Left cardiac atrium (tissue), 4 donors: Measurements from ENCODE around the gene CCL15. TPM values are rescaled to one million over a fixed set of nuclear protein-coding genes. Genes with fewer than 3 reads are reported as not detected.
"Not testable (repeated sequence)": the region's sequence is repeated elsewhere in the genome, so short reads cannot be mapped to it uniquely, and the experiment has no call there.

Source experiments
- ATAC-seq, 2 donors: fragments of 200-7000 bp; cut with Tn5 transposase; one replicate each; pipeline ENCODE4 v1.9.1; 2020; ENCODE audit warnings: mild to moderate bottlenecking in 2 of 2, moderate library complexity in 2 of 2
- DNase-seq: peaks from one replicate; pipeline ENCODE4 v3.0.0-alpha.2; 2020
- intact Hi-C, 2 donors: fragments of 100-400 bp; cut with DNase I; formaldehyde crosslinking; loops; one replicate each; pipeline versions ENCODE4 v1.14.1 to v1.15.1; 2022 to 2023
- total RNA-seq, 2 donors: library from RNA; stranded (reverse); fragmentation: NEBNext Ultra II Directional; extraction: Animal tissue kit (Norgen Biotek cat#: 25700); gene quantifications; one replicate each; pipeline ENCODE4 v1.2.1, GENCODE V29; 2021
- donor health status: DM: no; HTN: yes; CAD: no.
- donor health status: DM: no; HTN: yes; CAD: no; lungs with severe emphysema.
- donor health status: DM: yes; HTN: yes; CAD: no.
- donor health status: Dilated cardiomyopathy.

CCL15 gene
- total RNA-seq, 2 donors from 2014 or later, result not detected

DNA sequence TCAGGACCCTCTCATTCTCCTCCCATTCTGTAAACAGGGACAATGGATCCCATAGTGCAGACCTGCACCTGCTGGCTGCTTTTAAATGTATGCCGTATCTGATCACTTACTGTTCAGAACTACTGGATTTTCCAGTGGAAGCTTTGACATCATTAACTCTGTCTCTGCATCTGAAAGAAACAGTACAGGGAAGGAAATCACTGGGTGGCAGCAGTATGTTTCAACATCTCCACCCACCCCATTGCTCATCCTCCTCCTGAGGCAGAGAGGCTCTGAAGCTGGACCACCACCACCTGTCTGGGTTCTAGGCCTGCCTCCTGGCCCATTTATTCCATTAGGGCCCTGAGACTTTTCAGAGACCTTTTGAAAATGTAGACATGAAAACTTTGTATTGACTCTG, 2.6 kb downstream of the CCL15 start:
- intact Hi-C loops, result no loop called here
- ATAC-seq (no peak), DNase-seq (no peak)

DNA sequence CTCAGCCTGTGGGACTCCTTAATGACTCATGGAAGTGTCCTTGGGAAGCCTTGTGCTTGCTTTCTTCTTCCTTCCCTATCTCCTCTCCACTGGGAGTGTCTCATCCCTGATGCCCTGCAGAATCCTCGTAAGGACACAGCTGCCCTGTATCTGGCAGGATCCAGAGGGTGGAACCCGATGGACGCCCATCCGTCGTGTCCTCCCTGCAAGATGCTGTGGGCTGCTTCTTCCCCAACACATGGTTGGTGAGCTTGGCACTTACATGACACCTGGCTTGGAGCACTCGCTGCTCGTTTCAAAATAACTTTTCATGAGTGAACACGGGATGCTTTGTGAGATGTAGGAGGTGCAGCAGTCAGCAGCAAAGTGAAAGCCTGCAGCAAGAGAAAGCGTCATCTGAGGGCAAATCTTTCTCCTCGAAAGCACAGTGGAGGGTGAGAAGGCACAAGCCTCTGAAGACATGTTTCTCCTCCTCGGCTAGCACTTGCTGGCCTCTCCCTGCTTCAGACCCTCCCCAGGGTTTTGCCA, 3.3 kb downstream of the CCL15 start:
- intact Hi-C loops, result no loop called here
- ATAC-seq (no peak), DNase-seq (no peak)

DNA sequence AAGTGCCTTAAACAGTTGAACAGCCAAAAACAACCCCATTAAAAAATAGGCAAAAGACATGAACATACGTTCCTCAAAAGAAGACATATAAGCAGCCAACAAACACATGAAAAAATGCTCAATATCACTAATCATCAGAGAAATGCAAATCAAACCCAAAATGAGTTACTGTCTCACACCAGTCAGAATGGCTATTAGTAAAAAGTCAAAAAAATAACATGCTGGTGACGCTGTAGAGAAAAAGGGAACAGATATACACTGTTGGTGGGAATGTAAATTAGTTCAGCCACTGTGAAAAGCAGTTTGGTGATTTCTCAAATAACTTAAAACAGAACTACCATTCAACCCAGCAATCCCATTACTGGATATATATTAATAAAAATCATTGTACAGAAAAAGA, 6.0 kb downstream of the CCL15 start:
- DNase-seq, ATAC-seq, intact Hi-C loops: not testable (repeated sequence)

DNA sequence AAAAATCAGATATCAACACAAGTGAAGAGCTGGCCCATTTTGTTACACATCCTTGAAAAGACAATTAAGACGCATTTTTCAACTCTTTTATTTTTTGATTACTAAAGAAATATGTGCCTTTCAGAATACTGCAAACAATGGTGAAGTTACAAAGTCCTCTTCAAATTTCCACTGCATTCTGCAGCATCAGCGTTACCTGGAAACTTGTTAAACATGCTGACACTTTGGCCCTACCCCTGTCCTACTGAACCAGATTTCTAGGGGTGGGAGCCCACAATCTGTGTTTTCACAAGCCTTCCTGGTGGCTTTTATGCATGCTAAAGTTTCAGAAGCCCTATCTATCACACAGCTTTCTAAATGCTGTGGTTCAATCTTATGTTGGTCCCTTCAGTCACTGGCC, 10.3 kb downstream of the CCL15 start:
- DNase-seq, result no peak
- no peak for ATAC-seq
- intact Hi-C loops, result no loop called here

DNA sequence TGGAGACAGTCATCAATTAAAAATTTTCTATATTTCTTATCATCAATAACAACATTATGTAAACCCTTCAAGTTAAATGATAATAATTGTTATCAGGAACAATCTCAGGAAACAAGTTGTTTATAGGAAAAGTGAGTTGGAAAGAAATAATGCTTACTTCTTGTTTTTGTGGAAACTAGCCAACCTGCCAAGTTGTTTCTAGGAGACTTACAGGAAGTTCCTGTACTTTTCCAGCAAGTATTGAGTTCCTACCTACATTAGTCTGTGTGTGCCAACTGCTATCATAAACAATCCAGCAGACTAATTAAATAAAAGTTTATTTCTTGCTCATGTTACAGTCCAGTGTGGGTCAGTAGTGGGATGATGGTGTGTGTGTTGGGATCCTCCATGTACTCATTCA, 13.2 kb downstream of the CCL15 start:
- no peak for DNase-seq
- intact Hi-C loops, result loop anchor here in 1 of 2 donors (10.0 kb wide), 1 partner anchor 477 kb away; no protein-coding TSS in a partner anchor
- no peak for ATAC-seq

DNA sequence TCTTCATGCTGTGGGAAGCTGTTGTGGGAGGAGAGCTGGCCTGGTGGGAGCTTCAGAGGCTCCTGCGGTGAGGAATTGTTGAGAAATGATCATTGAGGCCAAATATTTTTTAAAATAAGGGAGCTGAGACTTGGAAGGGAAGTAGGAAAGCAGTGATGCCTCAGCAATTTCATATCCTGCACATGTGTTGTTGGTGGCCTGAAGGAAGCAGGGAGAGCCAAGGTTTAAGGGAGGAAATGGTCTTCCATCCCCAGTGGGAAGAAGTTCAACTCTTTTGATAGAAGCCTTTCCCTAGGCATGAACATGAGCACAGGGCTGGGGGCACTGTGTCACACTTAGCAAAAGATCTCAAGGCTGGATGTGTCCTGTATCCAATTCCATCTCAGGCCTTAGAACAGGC, 14.7 kb downstream of the CCL15 start, which contains the start of gene CCL14:
CCL14 (minus strand) TSS at position 87 of the 400 bp plus-strand sequence; CDS start at position 7, 80 bp downstream.
- peak in 1 of 2 donors; percentile 74 for ATAC-seq
- intact Hi-C loops, result loop anchor here in 1 of 2 donors (10.0 kb wide), 1 partner anchor 478 kb away; no protein-coding TSS in a partner anchor

DNA sequence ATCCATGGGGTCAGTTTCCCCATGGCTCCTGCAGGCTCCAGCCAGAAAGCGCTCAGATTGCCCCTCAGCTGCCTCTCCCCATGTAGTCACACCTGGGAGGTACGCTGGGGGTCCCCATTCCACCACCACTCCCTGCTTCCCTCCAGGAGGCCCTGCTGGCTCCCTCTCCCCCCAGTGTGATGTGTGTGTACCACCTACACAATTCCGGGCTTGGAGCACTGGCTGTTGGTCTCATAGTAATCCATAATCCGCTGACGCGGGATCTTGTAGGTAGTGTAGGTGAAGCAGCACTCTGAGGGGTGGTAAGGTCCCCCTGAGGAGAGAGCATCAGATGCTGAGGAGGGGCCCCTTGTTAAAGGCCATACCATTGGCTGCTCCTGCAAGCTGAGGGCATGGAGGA, 17.2 kb downstream of the CCL15 start:
- DNase-seq (no peak), ATAC-seq (no peak)
- intact Hi-C loops, result loop anchor here in 1 of 2 donors (10.0 kb wide), 1 partner anchor 481 kb away; no protein-coding TSS in a partner anchor

More for the DNA sequence above, 14.7 kb downstream of the CCL15 start, which contains the start of gene CCL14:
- no peak for DNase-seq

DNA sequence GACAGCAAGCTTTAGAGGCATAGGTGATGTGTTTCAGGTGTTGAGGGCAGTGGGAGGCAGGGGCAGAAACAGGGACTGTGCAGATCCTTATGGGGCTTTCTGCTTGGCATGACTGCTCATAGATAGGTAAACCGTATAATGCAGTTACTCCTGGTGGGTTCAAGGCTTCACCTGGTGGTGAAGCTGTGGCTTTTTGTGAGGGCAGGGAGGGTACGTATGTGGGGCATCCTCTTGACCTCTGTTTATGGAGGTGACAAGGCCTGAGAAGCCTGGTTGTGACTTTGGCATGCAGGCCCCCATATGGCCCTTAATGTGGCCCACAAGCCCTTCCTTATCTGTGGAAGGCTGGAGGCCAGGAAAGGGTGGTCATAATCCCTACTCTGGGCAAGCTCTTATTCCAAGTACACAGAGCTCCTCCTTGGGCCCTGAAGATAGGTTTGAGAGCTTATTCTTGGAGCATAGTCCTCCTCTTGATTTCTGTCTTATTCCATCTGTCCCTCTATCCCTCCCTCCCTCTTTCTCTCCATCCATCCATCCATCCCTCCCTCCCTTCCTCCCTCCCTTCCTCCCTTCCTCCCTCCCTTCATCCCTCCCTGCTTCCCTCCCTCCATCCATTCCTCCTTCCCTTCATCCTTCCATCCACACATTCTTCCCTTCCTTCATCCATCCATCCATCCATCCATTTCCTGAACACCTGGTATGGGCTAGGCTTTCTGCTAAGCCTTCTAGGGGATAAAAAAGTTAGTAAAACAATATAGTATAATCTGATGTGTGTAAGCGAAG, 18.8 kb downstream of the CCL15 start:
- DNase-seq (no peak), ATAC-seq (no peak)
- intact Hi-C loops, result loop anchor here in 1 of 2 donors (10.0 kb wide), 1 partner anchor 482 kb away; no protein-coding TSS in a partner anchor

DNA sequence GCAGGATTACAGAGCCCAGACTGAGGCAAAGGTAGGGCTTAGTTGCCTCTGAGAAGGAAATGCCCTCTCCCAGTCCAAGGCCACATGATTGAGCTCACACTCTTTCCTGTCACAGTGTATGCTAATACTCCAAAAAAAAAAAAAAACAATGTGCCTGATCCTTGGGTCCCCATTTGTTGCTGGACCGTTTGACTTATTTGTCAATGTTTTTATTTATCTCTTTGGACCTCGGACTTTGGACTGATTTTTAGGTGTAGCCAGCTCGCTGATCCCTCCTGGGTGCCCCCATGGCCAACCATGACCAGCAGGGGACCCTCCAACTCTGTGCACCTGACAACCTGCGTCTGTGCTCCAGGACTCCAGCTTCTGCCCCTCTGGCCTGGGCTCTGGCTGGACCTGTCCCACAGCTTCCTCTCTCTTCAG, 19.4 kb downstream of the CCL15 start:
- ATAC-seq (no peak), DNase-seq (no peak)
- intact Hi-C loops, result loop anchor here in 1 of 2 donors (10.0 kb wide), 1 partner anchor 483 kb away; no protein-coding TSS in a partner anchor

DNA sequence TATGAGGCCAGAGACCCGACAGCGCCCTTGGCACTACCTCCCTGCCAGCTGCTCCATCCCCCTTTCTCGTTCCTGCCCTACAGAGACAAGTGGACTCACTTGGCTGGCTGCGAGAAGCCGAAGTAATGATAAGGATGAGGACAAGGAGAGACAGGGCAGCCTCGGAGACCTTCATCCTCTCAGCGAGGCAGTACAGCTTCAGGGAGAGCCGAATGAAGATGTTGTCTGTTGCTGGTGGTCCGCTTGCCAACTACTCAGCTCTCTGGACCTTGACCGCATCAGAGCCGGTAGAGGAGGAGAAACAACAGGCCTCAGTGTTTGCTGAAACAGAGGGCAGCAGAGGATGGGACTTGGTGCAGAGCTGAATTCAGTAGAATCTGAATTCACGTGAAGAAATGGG, 20.1 kb downstream of the CCL15 start, which contains the start of gene CCL16:
CCL16 (minus strand) TSS at position 252 of the 400 bp plus-strand sequence; CDS start at position 175, 77 bp downstream.
- ATAC-seq (no peak), DNase-seq (no peak)
- intact Hi-C loops, result loop anchor here in 1 of 2 donors (10.0 kb wide), 1 partner anchor 484 kb away; no protein-coding TSS in a partner anchor

DNA sequence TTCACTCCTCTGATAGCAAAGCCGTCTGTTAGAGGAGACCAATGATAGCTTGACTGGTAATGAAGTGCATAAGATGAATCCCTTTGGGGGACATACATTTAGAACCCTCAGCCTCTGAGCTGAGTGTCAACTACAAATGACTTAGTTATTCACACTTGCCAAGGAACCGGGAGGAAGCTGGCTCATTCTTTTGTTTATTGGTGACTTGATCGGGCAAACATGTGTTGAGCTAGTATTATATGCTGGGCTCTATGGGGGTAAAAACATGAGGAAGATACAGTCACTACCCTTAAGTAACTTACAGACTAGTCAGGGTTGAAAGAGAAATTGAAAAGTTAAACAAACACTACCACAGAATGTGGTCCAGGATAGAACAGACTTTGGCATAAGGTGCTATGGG, 23.0 kb downstream of the CCL15 start:
- no peak for ATAC-seq
- intact Hi-C loops, result no loop called here
- no peak for DNase-seq

DNA sequence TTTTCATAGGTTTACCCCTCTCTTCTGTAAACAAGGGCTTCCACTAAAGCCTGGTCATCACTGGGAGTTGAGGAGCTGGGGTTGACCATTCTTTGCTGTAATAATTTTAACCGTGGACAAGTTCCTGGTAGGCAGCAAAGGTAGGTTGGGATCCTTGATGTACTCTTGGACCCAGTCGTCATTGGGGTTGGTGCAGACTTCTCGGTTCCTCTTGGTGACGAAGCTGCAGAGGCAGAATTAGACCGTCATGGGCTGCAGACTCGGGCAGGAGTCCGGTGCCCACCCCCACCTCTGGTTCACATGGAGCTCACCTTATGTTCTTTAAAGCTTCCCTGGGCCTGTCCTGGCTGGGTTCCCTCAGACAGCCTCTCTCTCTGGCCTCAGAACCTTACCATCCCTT, 23.8 kb downstream of the CCL15 start:
- DNase-seq (no peak), ATAC-seq (no peak)
- intact Hi-C loops, result no loop called here

DNA sequence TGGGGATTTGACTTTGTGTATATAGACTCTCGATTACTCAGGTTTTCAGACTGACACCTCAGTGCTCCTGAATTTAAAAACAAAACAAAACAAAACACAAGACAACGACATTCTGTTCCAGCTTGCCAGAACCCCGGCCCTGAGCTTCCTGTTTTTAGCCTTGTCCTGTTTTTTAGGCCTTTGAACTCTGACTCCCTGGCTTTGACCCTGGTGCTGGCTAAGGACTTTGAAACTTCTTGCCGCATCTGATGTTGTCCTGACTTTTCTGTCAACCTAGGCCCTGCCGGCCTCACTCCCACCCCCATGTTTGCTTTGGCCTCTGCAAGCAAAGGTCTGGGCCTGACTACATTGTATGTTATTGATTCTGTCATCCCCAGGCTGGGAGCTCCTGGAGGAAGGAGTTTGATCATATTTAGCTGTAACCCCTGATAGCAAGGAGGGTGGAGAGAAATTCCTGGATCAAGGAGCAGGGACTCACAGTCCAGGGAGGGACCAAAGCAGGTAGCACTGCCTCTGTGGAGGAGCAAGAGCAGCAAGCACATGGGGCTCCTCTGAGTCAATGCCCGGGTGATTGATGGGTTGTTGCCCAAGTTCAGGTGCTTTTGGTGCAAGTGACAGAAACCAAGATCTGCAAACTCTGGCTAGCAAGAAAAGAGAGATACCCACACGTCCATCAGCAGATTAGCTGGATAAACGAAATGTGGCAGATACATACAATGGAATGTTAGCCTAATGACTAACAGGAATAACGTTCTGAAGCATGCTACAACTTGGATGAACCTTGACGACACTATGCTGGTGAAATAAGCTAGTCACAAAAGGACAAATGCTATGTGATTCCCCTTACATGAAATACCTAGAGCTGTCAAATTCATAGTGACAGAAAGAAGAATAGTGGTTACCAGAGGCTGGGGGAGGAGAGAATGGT, 27.8 kb downstream of the CCL15 start:
- DNase-seq (peak; percentile 29), ATAC-seq (peak in 1 of 2 donors; percentile 19)
- intact Hi-C loops, result loop anchor here in 1 of 2 donors (5.0 kb wide), 1 partner anchor 99 kb away; no protein-coding TSS in a partner anchor

DNA sequence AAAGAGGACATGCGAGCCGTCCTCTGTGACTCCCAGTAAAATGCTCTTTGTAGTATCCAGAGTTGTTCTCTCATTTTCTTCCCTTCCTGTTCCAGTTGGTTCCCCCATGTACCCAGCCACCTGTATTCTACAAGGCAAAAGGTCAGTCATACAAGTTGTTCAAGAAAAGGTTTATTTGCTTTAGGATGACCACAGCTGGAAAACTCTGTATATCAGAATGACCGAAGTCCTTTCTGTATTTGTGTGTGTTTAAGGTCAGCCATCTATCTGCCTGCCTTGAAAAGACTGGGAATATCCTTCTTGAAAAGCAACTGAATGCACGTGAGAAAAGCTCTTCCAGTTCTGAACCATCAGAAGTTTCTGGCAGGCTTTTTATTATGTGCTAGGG, 28.4 kb downstream of the CCL15 start:
- no peak for ATAC-seq
- no peak for DNase-seq
- intact Hi-C loops, result loop anchor here in 1 of 2 donors (5.0 kb wide), 1 partner anchor 99 kb away; no protein-coding TSS in a partner anchor

DNA sequence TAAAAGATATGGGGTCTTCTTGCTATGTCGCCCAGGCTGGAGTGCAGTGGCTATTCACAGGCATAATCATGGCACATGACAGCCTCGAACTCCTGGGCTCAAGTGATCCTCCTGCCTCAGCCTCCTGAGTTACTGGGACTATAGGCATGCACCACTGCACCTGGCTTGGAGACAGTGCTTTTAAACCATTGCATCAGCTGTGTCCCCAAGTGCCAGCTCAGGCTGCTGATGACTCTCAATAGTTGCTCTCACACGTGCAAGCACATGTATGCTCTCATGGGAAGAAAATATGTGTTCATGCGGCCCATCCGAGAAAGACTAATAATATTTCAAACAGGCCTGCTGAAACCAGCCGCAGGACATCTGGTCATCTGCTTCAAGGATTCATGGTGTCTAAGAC, 28.8 kb downstream of the CCL15 start:
- no peak for DNase-seq
- intact Hi-C loops, result loop anchor here in 1 of 2 donors (5.0 kb wide), 1 partner anchor 100 kb away; no protein-coding TSS in a partner anchor
- ATAC-seq, result no peak

DNA sequence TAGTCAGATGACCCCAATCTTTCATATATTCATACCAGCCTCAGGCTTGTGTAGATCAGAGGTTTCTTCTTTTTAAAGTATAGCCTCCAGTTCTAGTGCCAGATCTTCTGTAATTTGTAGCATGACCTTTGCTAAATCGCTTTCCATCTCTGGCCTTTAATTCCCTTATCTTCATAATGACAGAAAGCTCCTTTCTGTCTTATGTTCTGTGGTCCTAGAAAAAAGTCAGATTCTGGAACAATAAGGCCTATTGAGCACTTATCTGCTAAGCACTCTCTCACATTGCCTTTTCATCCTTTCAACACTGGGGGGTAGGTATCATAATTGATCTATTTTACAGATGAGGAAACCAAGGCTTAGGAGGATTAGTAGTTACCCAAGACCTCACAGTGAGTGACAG, 29.3 kb downstream of the CCL15 start:
- ATAC-seq (no peak), DNase-seq (no peak)
- intact Hi-C loops, result loop anchor here in 1 of 2 donors (5.0 kb wide), 1 partner anchor 100 kb away; no protein-coding TSS in a partner anchor

DNA sequence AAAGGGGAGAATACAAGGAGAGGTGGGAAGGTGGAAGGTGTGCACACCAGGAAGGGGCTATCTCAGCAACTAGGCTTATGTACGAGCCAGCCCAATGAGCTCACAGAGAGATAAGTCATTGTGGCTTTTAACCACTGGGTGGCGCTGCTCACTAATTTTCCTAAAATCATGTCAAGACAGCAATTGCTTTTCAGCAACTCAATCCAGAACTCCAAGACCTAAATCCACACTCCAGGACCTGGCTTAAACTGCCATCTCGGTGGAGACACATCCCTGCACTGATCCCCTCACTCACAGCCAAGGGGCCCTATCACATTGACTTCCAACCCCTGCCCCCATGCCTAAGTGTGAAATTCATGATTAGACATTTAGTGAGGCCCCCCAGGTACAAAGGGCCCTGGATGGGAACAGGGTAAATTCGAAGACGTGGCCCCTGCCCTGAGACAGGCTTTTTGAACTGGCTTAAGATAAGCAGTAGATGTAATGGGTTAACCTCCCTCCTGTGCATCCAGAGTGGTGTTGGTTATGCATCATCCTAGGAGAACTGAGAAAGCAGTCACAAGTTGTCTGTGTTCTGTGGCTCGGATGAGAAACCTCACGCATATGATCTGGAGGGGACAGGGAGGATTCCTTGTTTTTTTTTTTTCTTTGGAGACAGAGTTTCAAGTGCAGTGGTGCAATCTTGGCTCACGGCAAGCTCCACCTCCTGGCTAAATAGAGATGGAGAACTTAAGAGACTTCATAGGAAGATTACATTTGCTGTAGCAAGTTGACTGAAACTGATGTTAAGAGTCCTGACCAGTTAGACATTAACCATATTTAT, 31.6 kb downstream of the CCL15 start:
- intact Hi-C loops, result loop anchor here in 1 of 2 donors (2.0 to 5.0 kb wide), 3 partner anchors 103 to 513 kb away; no protein-coding TSS in a partner anchor
- ATAC-seq (peak; percentile 78 to 82), DNase-seq (peak; percentile 75)
